K562 (cell line): ENCODE results near the gene TMPRSS9. TPM values are rescaled to one million over a fixed set of nuclear protein-coding genes. Genes with fewer than 3 reads are reported as not detected.

Source experiments
- ATAC-seq: fragments of 200-7000 bp; cut with Tn5 transposase; 3 replicates; pipeline ENCODE4 v1.9.1; 2020; ENCODE audit warnings: moderate library complexity
- BruUV-seq: library from RNA; stranded (reverse); fragments of 400-500 nt; replicated peaks from 2 replicates; lab custom pipeline; 2021; lab: Mats Ljungman, UMichigan
- CTCF ChIA-PET: fragments of 300-600 bp; formaldehyde crosslinking; extraction: SDS; loops from one replicate; lab custom pipeline; 2021; ENCODE audit warnings: low intra/inter-chr PET ratio; lab: Yijun Ruan, JAX
- POLR2A ChIA-PET: fragments of 300-600, 350-650 bp; sonication (Branson Sonifier 250); formaldehyde crosslinking; extraction: SDS; loops from one replicate; lab custom pipeline; 2021; ENCODE audit warnings: antibody characterized with exemption, inconsistent platforms; lab: Yijun Ruan, JAX
- DNase-seq, 4 experiments: peaks; one replicate each; pipeline versions ENCODE4 v3.0.0 to v3.0.0-alpha.2; 2011 to 2018; ENCODE audit warnings: low spot score in 3 of 4, mixed read lengths in 3 of 4; ENCODE audit errors: extremely low read depth in 1 of 4
- FAIRE-seq: peaks from 2 replicates; lab custom pipeline; 2011; peaks lifted over from hg19 to GRCh38; lab: Jason Lieb, UNC
- H2AFZ ChIP-seq: 2 replicates; pipeline ENCODE4 v1.6.0; 2011; ENCODE audit warnings: low read depth, low read length, control low read depth, inconsistent platforms
- H3K27ac ChIP-seq: fragments of 200-600 bp; 3 replicates; pipeline ENCODE4 v1.8.0; 2011; ENCODE audit warnings: low read depth, mild to moderate bottlenecking, control low read depth, inconsistent platforms, low read length, moderate library complexity, mixed read lengths; ENCODE audit errors: extremely low read depth
- H3K27me3 ChIP-seq, 2 experiments: fragments of 300-600 bp in 1 of 2; 2 replicates in 1 of 2; 3 replicates in 1 of 2; pipeline versions ENCODE4 v1.6.0 to v1.8.0; 2011; ENCODE audit warnings: inconsistent platforms in 2 of 2, low read length in 2 of 2, mild to moderate bottlenecking in 1 of 2, mixed read lengths in 1 of 2, moderate library complexity in 1 of 2; ENCODE audit not compliant: control insufficient read depth in 2 of 2, insufficient read depth in 2 of 2
- H3K36me3 ChIP-seq: fragments of 300-600 bp; 3 replicates; pipeline ENCODE4 v1.8.0; 2011; ENCODE audit warnings: mild to moderate bottlenecking, low read length, inconsistent platforms; ENCODE audit not compliant: control insufficient read depth, insufficient read depth
- H3K4me1 ChIP-seq, 2 experiments: fragments of 200-600 bp in 1 of 2; replicated peaks in 1 of 2; 2 replicates in 1 of 2; 3 replicates in 1 of 2; pipeline versions ENCODE4 v1.5.1 to v1.8.0; 2011; ENCODE audit warnings: inconsistent platforms in 2 of 2, low read length in 2 of 2, mild to moderate bottlenecking in 1 of 2, mixed read lengths in 1 of 2, moderate library complexity in 1 of 2; ENCODE audit not compliant: control insufficient read depth in 2 of 2, insufficient read depth in 2 of 2
- H3K4me2 ChIP-seq: 2 replicates; pipeline ENCODE4 v1.6.1; 2011; ENCODE audit warnings: low read length, control low read depth, inconsistent platforms, mixed read lengths; ENCODE audit not compliant: insufficient read depth
- H3K4me3 ChIP-seq: fragments of 200-600 bp; sonication (generic), shearing (Covaris generic); 2 replicates; pipeline ENCODE4 v1.5.1; 2016; ENCODE audit warnings: control low read depth, inconsistent platforms
- H3K79me2 ChIP-seq: fragments of 200-600 bp; 3 replicates; pipeline ENCODE4 v1.8.0; 2011; ENCODE audit warnings: low read length, inconsistent platforms; ENCODE audit not compliant: control insufficient read depth, insufficient read depth
- H3K9ac ChIP-seq, 2 experiments: 2 replicates each; pipeline versions ENCODE4 v1.6.0 to v1.6.1; 2011; ENCODE audit warnings: low read depth in 2 of 2, low read length in 2 of 2, control low read depth in 1 of 2, inconsistent platforms in 1 of 2, mild to moderate bottlenecking in 1 of 2, mixed read lengths in 1 of 2; ENCODE audit not compliant: insufficient read depth in 1 of 2
- H3K9me1 ChIP-seq: one replicate; pipeline ENCODE4 v1.6.0; 2011; ENCODE audit warnings: inconsistent platforms, mild to moderate bottlenecking, low read length, moderate library complexity; ENCODE audit not compliant: control insufficient read depth, insufficient read depth
- H3K9me3 ChIP-seq: replicated peaks from 2 replicates; pipeline ENCODE4 v1.5.1; 2011; ENCODE audit warnings: low read depth, low read length, inconsistent platforms; ENCODE audit not compliant: control insufficient read depth, insufficient read depth
- H4K20me1 ChIP-seq: replicated peaks from 2 replicates; pipeline ENCODE4 v1.6.1; 2011; ENCODE audit warnings: low read length, inconsistent platforms, mixed read lengths; ENCODE audit not compliant: control insufficient read depth, insufficient read depth
- ATF3 ChIP-seq, 2 experiments: fragments of 450-650 bp in 1 of 2; sonication (generic) in 1 of 2; formaldehyde crosslinking in 1 of 2; IDR thresholded peaks in 1 of 2; conservative IDR thresholded peaks in 1 of 2; 2 replicates each; pipeline versions ENCODE4 v1.6.1 to v1.8.1; 2016 to 2023; ENCODE audit warnings: mild to moderate bottlenecking in 2 of 2, moderate library complexity in 2 of 2, inconsistent platforms in 1 of 2, missing genetic modification reagents in 1 of 2
- RBFOX2 ChIP-seq: fragments of 200-400 bp; formaldehyde crosslinking; IDR thresholded peaks from 2 replicates; pipeline ENCODE4 v1.6.1; 2017; ENCODE audit warnings: low read depth, mild to moderate bottlenecking, low read length, moderate library complexity
- WGBS: fragments of 100-300 bp; shearing (Covaris generic); methylation state at CpG from one replicate; pipeline ENCODE4 v1.1.6; 2016; ENCODE audit warnings: low coverage, mixed read lengths; ENCODE audit not compliant: insufficient coverage; ENCODE audit errors: missing lambda C conversion rate; 5-methylcytosine and 5-hydroxymethylcytosine counted together
- in situ Hi-C: fragments of 300-500 bp; cut with MboI; formaldehyde crosslinking; loops from 4 replicates; pipeline ENCODE4 v1.15.0; 2018; ENCODE audit warnings: inconsistent platforms, mixed read lengths
- intact Hi-C: fragments of 100-400 bp; cut with micrococcal nuclease; formaldehyde crosslinking; loops from 2 replicates; pipeline ENCODE4 v1.14.2; 2022
- polyA plus RNA-seq, 8 experiments: library from polyadenylated mRNA; depleted of rRNA in 4 of 8; stranded (reverse) in 5 of 8; unstranded in 3 of 8; fragments of >200 nt; fragmentation: Nextera tagmentation in 2 of 8; fragmentation: Illumina TruSeq in 1 of 8; extraction: Ambion mirVana in 2 of 8; extraction: Trizol in 1 of 8; gene quantifications; 2 replicates each; pipeline versions ENCODE4 v1.2.1 to v1.2.3, GENCODE V29; 2011 to 2014; ENCODE audit warnings: inconsistent platforms in 1 of 8, missing spikeins in 1 of 8
- total RNA-seq, 7 experiments: library from RNA; depleted of rRNA in 6 of 7; stranded (reverse); fragments of >200 nt in 6 of 7; fragmentation: Illumina TruSeq in 2 of 7; extraction: Trizol in 2 of 7; gene quantifications; 2 replicates each; pipeline versions ENCODE4 v1.2.1 to v1.2.3, GENCODE V29; 2011 to 2021; ENCODE audit warnings: low replicate concordance in 1 of 7

Gene TMPRSS9
- total and polyA plus RNA-seq, 9 of the 15 experiments (the other 6 are each of a cell fraction or from before 2014, with no cell fraction given) = 0.01 to 0.03 TPM; not detected in 7

DNA sequence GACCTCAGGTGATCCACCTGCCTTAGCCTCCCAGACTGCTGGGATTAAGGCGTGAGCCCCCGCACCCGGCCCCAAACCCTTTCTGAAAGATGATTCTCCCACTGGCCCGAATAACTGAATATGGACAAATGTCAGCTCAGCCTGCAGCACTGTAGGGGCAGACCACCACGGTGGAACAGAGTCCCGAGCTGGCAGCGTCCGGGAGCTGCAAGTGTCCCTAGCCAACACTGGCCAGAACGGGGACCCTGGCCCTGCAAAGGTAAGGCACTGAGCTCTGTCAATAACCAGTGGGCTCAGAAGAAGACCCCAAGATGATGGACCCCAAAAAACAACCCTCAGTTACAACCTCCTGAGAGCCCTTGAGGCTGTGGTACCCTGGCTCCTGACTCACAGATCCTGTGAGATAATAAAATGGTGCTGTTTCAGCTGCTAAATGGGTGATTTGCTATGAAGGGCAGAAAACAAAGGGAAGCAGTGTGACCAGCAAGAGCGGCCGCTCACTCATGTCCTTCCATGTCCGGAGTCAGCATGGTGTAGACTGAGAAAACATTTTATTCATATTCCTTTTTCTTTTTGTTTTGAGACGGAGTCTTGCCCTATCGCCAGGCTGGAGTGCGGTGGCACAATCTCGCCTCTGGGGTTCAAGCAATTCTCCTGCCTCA is 33.2 kb upstream of the TMPRSS9 start:
- CTCF ChIA-PET = no interaction called here
- H3K4me1 ChIP-seq = peaks cover 28 to 64% of the 10 kb centered on the region in 2 experiments; a peak in 4 of 5 replicates
- intact Hi-C loops = loop anchor here (10.0 kb wide), 1 partner anchor 58 kb away; no protein-coding TSS in a partner anchor

More for the DNA sequence above, 33.2 kb upstream of the TMPRSS9 start:
- in situ Hi-C loops = no loop called here
- Histone ChIP-seq H3K9me3 (no peaks in the 10 kb centered on the region), H2AFZ (no peak overlapping the region), H3K36me3 (peaks cover 56% of the 10 kb centered on the region), H4K20me1 (no peaks in the 10 kb centered on the region), H3K79me2 (peaks cover 69% of the 10 kb centered on the region), H3K27ac (peak overlapping the region; percentile 74; the same call in 1 of the 3 replicates), H3K9ac (peak overlapping the region; percentile 90 to 99; a peak in 3 of 4 replicates), H3K4me2 (peak overlapping the region; percentile 88; the same call in 1 of the 2 replicates)
- POLR2A ChIA-PET = interaction anchor here (0.7 to 2.2 kb wide), 4 partner anchors 9 to 85 kb away, joined by 3 to 13 read pairs (median 4); no protein-coding TSS in a partner anchor
- FAIRE-seq (peak; percentile 67), ATAC-seq (no peak), DNase-seq (no peak)
- TF ChIP-seq ATF3 (IDR thresholded peaks at IDR 0.05) (no peak), ATF3 (CRISPR knock-in tag; conservative IDR thresholded peaks at IDR 0.05) (no peak), RBFOX2 (0 out of 2 replicates have a peak, but pooled peaks have one; percentile 49)
- TF ChIP-seq, all 486 proteins: peak for 1
- Histone ChIP-seq H3K9me1 (no peaks in the 10 kb centered on the region), H3K4me3 (peak overlapping the region; percentile 98; the same call in 1 of the 2 replicates), H3K27me3 (no peaks in the 10 kb centered on the region)
- no TSS peak for BruUV-seq
- 87% methylated on average over 14 of the region's 16 CpGs for WGBS
